GM12878 (cell line): ENCODE data around the gene NMUR1. TPM values are rescaled to one million over a fixed set of nuclear protein-coding genes. Genes with fewer than 3 reads are reported as not detected.

Source experiments
- ATAC-seq: fragments of 200-7000 bp; cut with Tn5 transposase; 3 replicates; pipeline ENCODE4 v1.9.1; 2020; ENCODE audit warnings: mild to moderate bottlenecking, moderate library complexity
- BruUV-seq: library from RNA; stranded (reverse); fragments of 400-500 nt; replicated peaks from 2 replicates; lab custom pipeline; 2021; lab: Mats Ljungman, UMichigan
- CTCF ChIA-PET: fragments of 300-600 bp; sonication (Branson Sonifier 250); formaldehyde crosslinking; extraction: SDS; loops from one replicate; lab custom pipeline; 2021; ENCODE audit warnings: inconsistent platforms; lab: Yijun Ruan, JAX
- POLR2A ChIA-PET: fragments of 350-600 bp; formaldehyde crosslinking; extraction: SDS; loops from one replicate; lab custom pipeline; 2021; ENCODE audit warnings: inconsistent platforms; lab: Charles Lee
- RAD21 ChIA-PET: fragments of 300-600 bp; sonication (Branson Sonifier 250); formaldehyde crosslinking; loops from one replicate; lab custom pipeline; 2023; ENCODE audit warnings: antibody characterized with exemption; ENCODE audit not compliant: unreplicated experiment; lab: Charles Lee
- SMC1A ChIA-PET: fragments of 300-600 bp; sonication (Branson Sonifier 250); formaldehyde crosslinking; loops from one replicate; lab custom pipeline; 2023; ENCODE audit not compliant: unreplicated experiment, uncharacterized antibody; lab: Charles Lee
- DNase-seq: peaks from one replicate; pipeline ENCODE4 v3.0.0-alpha.2; 2011; ENCODE audit warnings: low read depth, low spot score
- FAIRE-seq: peaks from 3 replicates; lab custom pipeline; 2011; peaks lifted over from hg19 to GRCh38; lab: Jason Lieb, UNC
- H2AFZ ChIP-seq: 2 replicates; pipeline ENCODE4 v1.6.0; 2011; ENCODE audit warnings: low read depth, low read length, control low read depth; ENCODE audit not compliant: control insufficient read depth
- H3K27ac ChIP-seq: 2 replicates; pipeline ENCODE4 v1.5.1; 2011; ENCODE audit warnings: control low read depth; ENCODE audit not compliant: control insufficient read depth, insufficient read depth
- H3K27me3 ChIP-seq, 2 experiments: replicated peaks in 1 of 2; 2 replicates each; pipeline versions ENCODE4 v1.6.0 to v1.6.1; 2011; ENCODE audit warnings: low read length in 1 of 2; ENCODE audit not compliant: control insufficient read depth in 2 of 2, insufficient read depth in 2 of 2
- H3K36me3 ChIP-seq, 2 experiments: 2 replicates each; pipeline ENCODE4 v1.5.1; 2011; ENCODE audit warnings: low read length in 1 of 2; ENCODE audit not compliant: control insufficient read depth in 2 of 2, insufficient read depth in 2 of 2
- H3K4me1 ChIP-seq: 2 replicates; pipeline ENCODE4 v1.6.1; 2011; ENCODE audit warnings: mild to moderate bottlenecking, low read length, moderate library complexity, mixed read lengths; ENCODE audit not compliant: control insufficient read depth, insufficient read depth
- H3K4me2 ChIP-seq: 2 replicates; pipeline ENCODE4 v1.6.0; 2011; ENCODE audit warnings: control low read depth; ENCODE audit not compliant: control insufficient read depth, insufficient read depth
- H3K4me3 ChIP-seq: fragments of 200-600 bp; sonication (generic); 2 replicates; pipeline ENCODE4 v1.5.1; 2016
- H3K79me2 ChIP-seq: 2 replicates; pipeline ENCODE4 v1.6.0; 2011; ENCODE audit warnings: low read length; ENCODE audit not compliant: control insufficient read depth, insufficient read depth
- H3K9ac ChIP-seq: 2 replicates; pipeline ENCODE4 v1.8.0; 2011; ENCODE audit warnings: low read length, control low read depth, mixed read lengths; ENCODE audit not compliant: control insufficient read depth, insufficient read depth
- H3K9me3 ChIP-seq: replicated peaks from 3 replicates; pipeline ENCODE4 v1.5.1; 2011; ENCODE audit warnings: mild to moderate bottlenecking, low read length; ENCODE audit not compliant: control insufficient read depth, insufficient read depth
- H4K20me1 ChIP-seq: 2 replicates; pipeline ENCODE4 v1.6.0; 2011; ENCODE audit not compliant: control insufficient read depth, insufficient read depth
- CEBPB ChIP-seq, 2 experiments: fragments of 150-350 bp in 1 of 2; IDR thresholded peaks; 2 replicates each; pipeline ENCODE4 v1.6.1; 2012 to 2014; ENCODE audit warnings: low read depth in 2 of 2, low read length in 2 of 2, borderline replicate concordance in 1 of 2, inconsistent platforms in 1 of 2
- NR2C2 ChIP-seq: IDR thresholded peaks from 2 replicates; pipeline ENCODE4 v1.6.1; 2011; ENCODE audit warnings: borderline replicate concordance, low read depth; ENCODE audit not compliant: control insufficient read depth, insufficient read length
- RBBP5 ChIP-seq: fragments of 200-600 bp; sonication (generic); conservative IDR thresholded peaks from 2 replicates; pipeline ENCODE4 v1.6.1; 2016
- SREBF1 ChIP-seq: IDR thresholded peaks from 2 replicates; pipeline ENCODE4 v1.6.1; 2012; ENCODE audit warnings: mild to moderate bottlenecking, low read length
- ZNF274 ChIP-seq: IDR thresholded peaks from one replicate; pipeline ENCODE4 v1.8.0; 2011; ENCODE audit not compliant: insufficient read length, insufficient read depth
- WGBS: methylation state at CpG from one replicate; pipeline ENCODE4 v1.1.6; 2016; ENCODE audit warnings: low lambda C conversion rate; ENCODE audit not compliant: insufficient replicate concordance, insufficient coverage; ENCODE audit errors: missing lambda C conversion rate; 5-methylcytosine and 5-hydroxymethylcytosine counted together
- in situ Hi-C: fragments of 300-500 bp; cut with MboI; formaldehyde crosslinking; loops from 9 replicates; pipeline ENCODE4 v1.14.3; 2018; ENCODE audit warnings: mixed read lengths
- intact Hi-C: fragments of 100-400 bp; cut with micrococcal nuclease; formaldehyde crosslinking; loops from one replicate; pipeline ENCODE4 v1.14.2; 2022; ENCODE audit not compliant: unreplicated experiment
- polyA plus RNA-seq, 11 experiments: library from polyadenylated mRNA; depleted of rRNA in 4 of 11; unstranded in 6 of 11; stranded (reverse) in 5 of 11; fragments of >200 nt; fragmentation: Nextera tagmentation in 4 of 11; fragmentation: Illumina TruSeq in 1 of 11; extraction: Ambion mirVana in 4 of 11; extraction: Trizol in 1 of 11; gene quantifications; 1 replicate in 1 of 11; 2 replicates in 10 of 11; pipeline versions ENCODE4 v1.2.1 to v1.2.3, GENCODE V29; 2011 to 2016; ENCODE audit warnings: inconsistent platforms in 2 of 11, missing spikeins in 2 of 11, low read depth in 1 of 11
- total RNA-seq, 4 experiments: library from RNA; depleted of rRNA in 3 of 4; stranded (reverse); fragments of >200 nt in 3 of 4; fragmentation: Illumina TruSeq in 1 of 4; extraction: Trizol in 1 of 4; gene quantifications; 2 replicates each; pipeline versions ENCODE4 v1.2.1 to v1.2.3, GENCODE V29; 2013 to 2021
- TF ChIP-seq, protein P1 (sequence below): fragments of 450-650 bp; IDR thresholded peaks from 2 replicates; pipeline ENCODE4 v1.6.1; 2016; ENCODE audit warnings: mild to moderate bottlenecking, moderate library complexity, borderline replicate concordance
- TF ChIP-seq, protein P2 (sequence below): IDR thresholded peaks from 2 replicates; pipeline ENCODE4 v1.6.1; 2012; ENCODE audit warnings: mild to moderate bottlenecking, low read depth, low read length
- TF ChIP-seq, protein P3 (sequence below): IDR thresholded peaks from 2 replicates; pipeline ENCODE4 v1.6.1; 2011; ENCODE audit warnings: low read depth, low read length, improper control_type of control experiment, borderline replicate concordance

NMUR1 gene
- total and polyA plus RNA-seq, 10 of the 15 experiments (the other 5 are each of a cell fraction or from before 2014, with no cell fraction given), result under 0.01 to 0.08 (median 0.02) TPM; not detected in 5

DNA sequence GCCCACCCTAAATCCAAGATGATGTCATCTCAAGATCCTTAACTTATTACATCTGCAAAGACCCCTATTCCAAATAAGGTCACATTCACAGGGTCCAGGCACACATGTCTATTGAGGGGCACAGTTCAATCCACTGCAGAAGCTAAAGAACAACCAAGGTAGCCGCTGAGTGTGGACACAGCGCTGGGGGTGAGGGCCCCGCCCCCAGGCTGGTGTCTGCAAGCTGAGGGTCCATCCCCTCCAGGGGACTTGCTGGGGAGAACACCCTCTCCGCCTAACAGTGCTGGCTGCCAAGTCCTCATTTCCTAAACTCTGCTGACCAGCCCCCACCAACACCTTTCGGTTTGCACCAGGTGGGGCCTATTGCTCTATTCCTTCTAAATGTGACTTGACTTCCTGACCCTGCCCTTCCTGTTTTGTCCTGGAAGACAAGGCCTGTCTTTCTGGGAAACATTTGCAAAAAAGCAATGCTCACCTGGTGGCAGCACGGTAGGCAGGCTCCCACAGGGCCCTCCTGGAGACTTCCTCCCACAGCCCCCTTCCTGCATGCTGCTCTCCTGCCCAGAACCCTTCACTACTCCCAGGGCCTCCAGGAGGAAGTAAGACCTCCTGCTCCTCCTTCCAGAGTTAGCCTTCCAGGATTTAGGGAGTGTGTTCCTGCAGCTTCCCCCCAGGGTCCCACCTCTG is 38.0 kb upstream of the NMUR1 start:
- no peak overlapping the region for H3K4me2 ChIP-seq
- no TSS peak for BruUV-seq

More for the DNA sequence above, 38.0 kb upstream of the NMUR1 start:
- Histone ChIP-seq H3K4me3 (no peak overlapping the region), H2AFZ (no peak overlapping the region), H3K4me1 (no peaks in the 10 kb centered on the region; the same call in 1 of the 2 replicates), H3K27ac (no peak overlapping the region), H3K9me3 (no peaks in the 10 kb centered on the region), H3K27me3 (no peaks in the 10 kb centered on the region), H3K79me2 (no peaks in the 10 kb centered on the region), H3K36me3 (no peaks in the 10 kb centered on the region), H3K9ac (no peak overlapping the region), H4K20me1 (no peaks in the 10 kb centered on the region)
- ChIA-PET CTCF (interaction anchor here (9.5 kb wide), 1 partner anchor 31 kb away, joined by 218 read pairs; no protein-coding TSS in a partner anchor), SMC1A (interaction anchor here (1.0 to 7.9 kb wide), 2 partner anchors 19 to 31 kb away, joined by 3 to 112 read pairs; no protein-coding TSS in a partner anchor), RAD21 (interaction anchor here (0.5 to 10.1 kb wide), 4 partner anchors 9 to 219 kb away, joined by 3 to 118 read pairs (median 4); no protein-coding TSS in a partner anchor), POLR2A (interaction anchor here (1.3 kb wide), 1 partner anchor 33 kb away, joined by 3 read pairs; no protein-coding TSS in a partner anchor)
- FAIRE-seq, result no peak
- 64% methylated on average over 6 of the region's 6 CpGs for WGBS
- DNase-seq, result no peak
- no peak for ATAC-seq
- in situ Hi-C loops, result no loop called here
- TF ChIP-seq ZNF274 (no peak), CEBPB (IDR thresholded peaks at IDR 0.05; ENCODE audit: borderline replicate concordance in 1 of 2, low read depth in 2 of 2, low read length in 2 of 2) (no peak), RBBP5 (no peak), NR2C2 (no peak), SREBF1 (no peak)
- TF ChIP-seq, protein P1, sequence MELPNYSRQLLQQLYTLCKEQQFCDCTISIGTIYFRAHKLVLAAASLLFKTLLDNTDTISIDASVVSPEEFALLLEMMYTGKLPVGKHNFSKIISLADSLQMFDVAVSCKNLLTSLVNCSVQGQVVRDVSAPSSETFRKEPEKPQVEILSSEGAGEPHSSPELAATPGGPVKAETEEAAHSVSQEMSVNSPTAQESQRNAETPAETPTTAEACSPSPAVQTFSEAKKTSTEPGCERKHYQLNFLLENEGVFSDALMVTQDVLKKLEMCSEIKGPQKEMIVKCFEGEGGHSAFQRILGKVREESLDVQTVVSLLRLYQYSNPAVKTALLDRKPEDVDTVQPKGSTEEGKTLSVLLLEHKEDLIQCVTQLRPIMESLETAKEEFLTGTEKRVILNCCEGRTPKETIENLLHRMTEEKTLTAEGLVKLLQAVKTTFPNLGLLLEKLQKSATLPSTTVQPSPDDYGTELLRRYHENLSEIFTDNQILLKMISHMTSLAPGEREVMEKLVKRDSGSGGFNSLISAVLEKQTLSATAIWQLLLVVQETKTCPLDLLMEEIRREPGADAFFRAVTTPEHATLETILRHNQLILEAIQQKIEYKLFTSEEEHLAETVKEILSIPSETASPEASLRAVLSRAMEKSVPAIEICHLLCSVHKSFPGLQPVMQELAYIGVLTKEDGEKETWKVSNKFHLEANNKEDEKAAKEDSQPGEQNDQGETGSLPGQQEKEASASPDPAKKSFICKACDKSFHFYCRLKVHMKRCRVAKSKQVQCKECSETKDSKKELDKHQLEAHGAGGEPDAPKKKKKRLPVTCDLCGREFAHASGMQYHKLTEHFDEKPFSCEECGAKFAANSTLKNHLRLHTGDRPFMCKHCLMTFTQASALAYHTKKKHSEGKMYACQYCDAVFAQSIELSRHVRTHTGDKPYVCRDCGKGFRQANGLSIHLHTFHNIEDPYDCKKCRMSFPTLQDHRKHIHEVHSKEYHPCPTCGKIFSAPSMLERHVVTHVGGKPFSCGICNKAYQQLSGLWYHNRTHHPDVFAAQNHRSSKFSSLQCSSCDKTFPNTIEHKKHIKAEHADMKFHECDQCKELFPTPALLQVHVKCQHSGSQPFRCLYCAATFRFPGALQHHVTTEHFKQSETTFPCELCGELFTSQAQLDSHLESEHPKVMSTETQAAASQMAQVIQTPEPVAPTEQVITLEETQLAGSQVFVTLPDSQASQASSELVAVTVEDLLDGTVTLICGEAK, result no peak
- TF ChIP-seq, protein P2, sequence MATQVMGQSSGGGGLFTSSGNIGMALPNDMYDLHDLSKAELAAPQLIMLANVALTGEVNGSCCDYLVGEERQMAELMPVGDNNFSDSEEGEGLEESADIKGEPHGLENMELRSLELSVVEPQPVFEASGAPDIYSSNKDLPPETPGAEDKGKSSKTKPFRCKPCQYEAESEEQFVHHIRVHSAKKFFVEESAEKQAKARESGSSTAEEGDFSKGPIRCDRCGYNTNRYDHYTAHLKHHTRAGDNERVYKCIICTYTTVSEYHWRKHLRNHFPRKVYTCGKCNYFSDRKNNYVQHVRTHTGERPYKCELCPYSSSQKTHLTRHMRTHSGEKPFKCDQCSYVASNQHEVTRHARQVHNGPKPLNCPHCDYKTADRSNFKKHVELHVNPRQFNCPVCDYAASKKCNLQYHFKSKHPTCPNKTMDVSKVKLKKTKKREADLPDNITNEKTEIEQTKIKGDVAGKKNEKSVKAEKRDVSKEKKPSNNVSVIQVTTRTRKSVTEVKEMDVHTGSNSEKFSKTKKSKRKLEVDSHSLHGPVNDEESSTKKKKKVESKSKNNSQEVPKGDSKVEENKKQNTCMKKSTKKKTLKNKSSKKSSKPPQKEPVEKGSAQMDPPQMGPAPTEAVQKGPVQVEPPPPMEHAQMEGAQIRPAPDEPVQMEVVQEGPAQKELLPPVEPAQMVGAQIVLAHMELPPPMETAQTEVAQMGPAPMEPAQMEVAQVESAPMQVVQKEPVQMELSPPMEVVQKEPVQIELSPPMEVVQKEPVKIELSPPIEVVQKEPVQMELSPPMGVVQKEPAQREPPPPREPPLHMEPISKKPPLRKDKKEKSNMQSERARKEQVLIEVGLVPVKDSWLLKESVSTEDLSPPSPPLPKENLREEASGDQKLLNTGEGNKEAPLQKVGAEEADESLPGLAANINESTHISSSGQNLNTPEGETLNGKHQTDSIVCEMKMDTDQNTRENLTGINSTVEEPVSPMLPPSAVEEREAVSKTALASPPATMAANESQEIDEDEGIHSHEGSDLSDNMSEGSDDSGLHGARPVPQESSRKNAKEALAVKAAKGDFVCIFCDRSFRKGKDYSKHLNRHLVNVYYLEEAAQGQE, result no peak
- TF ChIP-seq, protein P3, sequence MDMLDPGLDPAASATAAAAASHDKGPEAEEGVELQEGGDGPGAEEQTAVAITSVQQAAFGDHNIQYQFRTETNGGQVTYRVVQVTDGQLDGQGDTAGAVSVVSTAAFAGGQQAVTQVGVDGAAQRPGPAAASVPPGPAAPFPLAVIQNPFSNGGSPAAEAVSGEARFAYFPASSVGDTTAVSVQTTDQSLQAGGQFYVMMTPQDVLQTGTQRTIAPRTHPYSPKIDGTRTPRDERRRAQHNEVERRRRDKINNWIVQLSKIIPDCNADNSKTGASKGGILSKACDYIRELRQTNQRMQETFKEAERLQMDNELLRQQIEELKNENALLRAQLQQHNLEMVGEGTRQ, result no peak
- intact Hi-C loops, result no loop called here
